Progenitor cell of endocrine pancreas (in vitro differentiated cells): ENCODE results near the gene ABCC1. TPM values are rescaled to one million over a fixed set of nuclear protein-coding genes. Genes with fewer than 3 reads are reported as not detected.
A peak's percentile ranks its signal among the peaks of the same experiment; 100 is the strongest.

Experiments used
- DNase-seq: peaks from one replicate; pipeline ENCODE4 v3.0.0; 2021; ENCODE audit warnings: low spot score; ENCODE audit not compliant: unreplicated experiment
- H3K27ac Mint-ChIP-seq: 2 replicates; pipeline ENCODE4 v1.8.0; 2021; ENCODE audit warnings: mild to moderate bottlenecking, moderate library complexity, mixed read lengths
- H3K27me3 Mint-ChIP-seq: 2 replicates; pipeline ENCODE4 v1.8.0; 2021; ENCODE audit warnings: mixed read lengths
- H3K36me3 Mint-ChIP-seq: 2 replicates; pipeline ENCODE4 v1.8.0; 2022; ENCODE audit warnings: mixed read lengths; ENCODE audit not compliant: insufficient read depth
- H3K4me1 Mint-ChIP-seq: 2 replicates; pipeline ENCODE4 v1.8.0; 2021; ENCODE audit warnings: low read depth, mixed read lengths
- H3K4me3 Mint-ChIP-seq: 2 replicates; pipeline ENCODE4 v1.8.0; 2021; ENCODE audit warnings: low read depth, mild to moderate bottlenecking, moderate library complexity, mixed read lengths
- H3K9me3 Mint-ChIP-seq: 2 replicates; pipeline ENCODE4 v1.8.0; 2021; ENCODE audit warnings: low read depth, mixed read lengths
- total RNA-seq: library from RNA; stranded (reverse); gene quantifications from 2 replicates; pipeline ENCODE4 v1.2.1, GENCODE V29; 2021
- TF ChIP-seq, protein P1 (sequence below): fragments of 200-600 bp; sonication (generic); IDR thresholded peaks from one replicate; pipeline ENCODE4 v1.5.0; 2021; ENCODE audit warnings: antibody characterized with exemption, mild to moderate bottlenecking; ENCODE audit not compliant: unreplicated experiment

The ABCC1 gene
- total RNA-seq, 1 donor from 2014 or later: 47.2 TPM

DNA sequence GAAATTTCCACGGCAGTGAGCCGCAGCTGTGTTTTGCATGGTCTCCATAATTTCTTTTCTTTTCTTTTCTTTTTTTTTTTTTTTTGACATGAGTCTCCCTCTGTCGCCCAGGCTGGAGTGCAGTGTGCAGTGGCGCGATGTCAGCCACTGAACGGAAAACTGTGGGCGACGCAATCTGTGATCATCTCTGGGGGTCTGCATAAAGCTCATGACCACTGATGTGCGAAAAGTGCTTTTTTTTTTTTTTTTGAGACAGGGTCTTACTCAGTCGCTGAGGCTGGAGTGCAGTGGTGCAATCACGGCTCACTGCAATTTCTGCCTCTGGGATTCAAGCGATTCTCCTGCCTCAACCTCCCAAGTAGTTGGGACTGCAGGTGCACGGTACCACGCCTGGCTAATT lies 156.2 kb downstream of the ABCC1 start:
- H3K27me3 Mint-ChIP-seq: no peaks in the 10 kb centered on the region
- H3K4me3 Mint-ChIP-seq: no peak overlapping the region
- H3K4me1 Mint-ChIP-seq: no peaks in the 10 kb centered on the region
- H3K27ac Mint-ChIP-seq: no peak overlapping the region
- peaks cover 35% of the 10 kb centered on the region for H3K36me3 Mint-ChIP-seq
- H3K9me3 Mint-ChIP-seq: no peaks in the 10 kb centered on the region
- DNase-seq: no peak
- TF ChIP-seq, protein P1, sequence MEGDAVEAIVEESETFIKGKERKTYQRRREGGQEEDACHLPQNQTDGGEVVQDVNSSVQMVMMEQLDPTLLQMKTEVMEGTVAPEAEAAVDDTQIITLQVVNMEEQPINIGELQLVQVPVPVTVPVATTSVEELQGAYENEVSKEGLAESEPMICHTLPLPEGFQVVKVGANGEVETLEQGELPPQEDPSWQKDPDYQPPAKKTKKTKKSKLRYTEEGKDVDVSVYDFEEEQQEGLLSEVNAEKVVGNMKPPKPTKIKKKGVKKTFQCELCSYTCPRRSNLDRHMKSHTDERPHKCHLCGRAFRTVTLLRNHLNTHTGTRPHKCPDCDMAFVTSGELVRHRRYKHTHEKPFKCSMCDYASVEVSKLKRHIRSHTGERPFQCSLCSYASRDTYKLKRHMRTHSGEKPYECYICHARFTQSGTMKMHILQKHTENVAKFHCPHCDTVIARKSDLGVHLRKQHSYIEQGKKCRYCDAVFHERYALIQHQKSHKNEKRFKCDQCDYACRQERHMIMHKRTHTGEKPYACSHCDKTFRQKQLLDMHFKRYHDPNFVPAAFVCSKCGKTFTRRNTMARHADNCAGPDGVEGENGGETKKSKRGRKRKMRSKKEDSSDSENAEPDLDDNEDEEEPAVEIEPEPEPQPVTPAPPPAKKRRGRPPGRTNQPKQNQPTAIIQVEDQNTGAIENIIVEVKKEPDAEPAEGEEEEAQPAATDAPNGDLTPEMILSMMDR: no peak

DNA sequence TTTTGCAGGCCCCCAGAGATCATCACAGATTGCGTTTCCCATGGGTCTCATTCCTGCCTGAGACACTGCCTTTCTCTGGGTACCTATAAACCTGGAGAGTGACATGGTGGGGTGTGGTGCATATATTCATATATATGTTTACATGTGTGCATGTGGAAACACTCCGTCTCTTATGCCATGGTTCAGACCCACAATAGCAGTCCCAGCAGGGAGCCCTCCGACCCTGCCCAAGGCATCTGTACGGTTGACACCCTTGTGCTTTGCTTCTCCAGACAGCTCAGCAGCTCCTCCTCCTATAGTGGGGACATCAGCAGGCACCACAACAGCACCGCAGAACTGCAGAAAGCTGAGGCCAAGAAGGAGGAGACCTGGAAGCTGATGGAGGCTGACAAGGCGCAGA lies 157.1 kb downstream of the ABCC1 start:
- TF ChIP-seq, protein P1: no peak
- no peaks in the 10 kb centered on the region for H3K4me1 Mint-ChIP-seq
- no peak for DNase-seq
- peaks cover 36% of the 10 kb centered on the region for H3K36me3 Mint-ChIP-seq
- H3K27ac Mint-ChIP-seq: no peak overlapping the region
- no peak overlapping the region for H3K4me3 Mint-ChIP-seq
- no peaks in the 10 kb centered on the region for H3K9me3 Mint-ChIP-seq
- H3K27me3 Mint-ChIP-seq: no peaks in the 10 kb centered on the region

GRCh38 chr16:16107839-16108238 lies 158.4 kb downstream of the ABCC1 start:
- Mint-ChIP-seq H3K9me3 (no peaks in the 10 kb centered on the region), H3K27ac (peak overlapping the region; percentile 35), H3K4me3 (no peak overlapping the region), H3K27me3 (no peaks in the 10 kb centered on the region), H3K36me3 (peaks cover 37% of the 10 kb centered on the region), H3K4me1 (no peaks in the 10 kb centered on the region)
- TF ChIP-seq, protein P1: no peak
- DNase-seq: no peak

DNA sequence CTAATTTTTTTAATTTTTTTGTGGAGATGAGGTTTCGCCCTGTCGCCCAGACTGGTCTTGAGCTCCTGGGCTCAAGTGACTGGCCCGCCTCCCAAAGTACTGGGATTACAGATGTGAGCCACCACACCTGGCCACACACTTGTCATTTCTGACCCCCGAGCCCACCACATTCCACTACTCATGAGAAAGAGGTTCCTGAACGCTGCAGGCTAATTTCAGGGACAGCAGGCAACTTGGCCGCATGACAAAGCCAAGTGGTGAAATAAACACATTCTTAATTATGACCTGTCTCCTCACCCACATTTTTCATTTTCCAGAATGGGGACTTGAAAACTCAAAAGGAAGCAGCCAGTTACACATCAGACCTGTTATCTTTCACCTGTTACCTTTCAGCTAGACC lies 159.3 kb downstream of the ABCC1 start:
- peaks cover 30% of the 10 kb centered on the region for H3K36me3 Mint-ChIP-seq

DNA sequence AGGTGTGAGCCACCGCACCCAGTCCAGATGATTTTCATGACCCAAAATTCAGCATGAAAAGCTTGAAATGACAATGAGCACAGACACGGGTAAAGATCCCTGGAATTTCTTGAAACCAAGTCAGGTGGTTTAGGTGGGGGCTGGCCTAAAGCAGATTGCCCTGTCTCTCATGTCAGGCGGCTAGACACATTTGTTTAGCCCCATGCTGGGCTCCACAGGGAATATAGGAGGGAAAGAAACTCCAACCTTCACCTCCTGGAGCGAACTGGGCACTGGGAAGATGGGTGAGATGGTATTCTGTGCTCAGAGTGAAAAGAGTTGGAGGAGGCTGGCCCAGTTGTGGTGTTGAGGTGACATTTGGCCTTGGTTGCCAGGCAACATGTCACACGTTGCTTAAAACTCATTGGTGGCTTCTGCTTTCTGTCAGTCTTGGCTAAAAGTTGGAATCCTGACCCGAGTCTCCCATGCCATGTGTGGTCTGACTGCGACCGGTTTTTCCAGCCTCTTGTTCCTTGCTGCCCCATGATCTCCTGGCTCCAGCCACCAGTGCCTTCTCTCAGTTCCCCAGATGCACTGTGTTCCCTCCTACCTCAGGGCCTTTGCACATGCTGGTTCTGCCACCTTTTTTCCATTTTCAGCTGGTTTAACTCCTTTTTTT lies 160.2 kb downstream of the ABCC1 start:
- no peaks in the 10 kb centered on the region for H3K4me1 Mint-ChIP-seq
- no peaks in the 10 kb centered on the region for H3K9me3 Mint-ChIP-seq
- TF ChIP-seq, protein P1: no peak
- H3K36me3 Mint-ChIP-seq: peaks cover 26% of the 10 kb centered on the region
- no peak for DNase-seq
- H3K27me3 Mint-ChIP-seq: no peaks in the 10 kb centered on the region
- H3K27ac Mint-ChIP-seq: no peak overlapping the region
- H3K4me3 Mint-ChIP-seq: no peak overlapping the region

More for the DNA sequence above, 159.3 kb downstream of the ABCC1 start:
- Mint-ChIP-seq H3K4me1 (no peaks in the 10 kb centered on the region), H3K9me3 (no peaks in the 10 kb centered on the region), H3K4me3 (no peak overlapping the region), H3K27me3 (no peaks in the 10 kb centered on the region), H3K27ac (peak overlapping the region; percentile 49)
- DNase-seq: no peak
- TF ChIP-seq, protein P1: no peak
